Skeletal muscle tissue (tissue), 4 donors: ENCODE measurements around the gene PNPLA1. TPM values are rescaled to one million over a fixed set of nuclear protein-coding genes. Genes with fewer than 3 reads are reported as not detected.
A peak's percentile ranks its signal among the peaks of the same experiment; 100 is the strongest.

Experiments
- H3K27ac ChIP-seq: one replicate; pipeline ENCODE4 v1.7.0; 2013; ENCODE audit warnings: mild to moderate bottlenecking, low read depth, low read length, inconsistent platforms
- H3K27me3 ChIP-seq, 3 donors: one replicate each; pipeline ENCODE4 v1.7.0; 2013; ENCODE audit warnings: low read length in 3 of 3; ENCODE audit not compliant: control insufficient read depth in 3 of 3, insufficient read depth in 3 of 3
- H3K36me3 ChIP-seq, 3 donors: one replicate each; pipeline ENCODE4 v1.7.0; 2013; ENCODE audit warnings: low read length in 3 of 3; ENCODE audit not compliant: control insufficient read depth in 3 of 3, insufficient read depth in 3 of 3
- H3K4me1 ChIP-seq, 3 donors: one replicate each; pipeline ENCODE4 v1.7.0; 2013; ENCODE audit warnings: low read length in 3 of 3, mild to moderate bottlenecking in 3 of 3; ENCODE audit not compliant: control insufficient read depth in 3 of 3, insufficient read depth in 3 of 3
- H3K4me3 ChIP-seq, 3 donors: one replicate each; pipeline ENCODE4 v1.7.0; 2013; ENCODE audit warnings: low read length in 3 of 3
- H3K9ac ChIP-seq, 3 donors: one replicate each; pipeline ENCODE4 v1.7.0; 2013; ENCODE audit warnings: low read length in 3 of 3, mild to moderate bottlenecking in 3 of 3, moderate library complexity in 2 of 3, low read depth in 1 of 3
- H3K9me3 ChIP-seq, 3 donors: one replicate each; pipeline ENCODE4 v1.7.0; 2013; ENCODE audit warnings: low read length in 3 of 3; ENCODE audit not compliant: control insufficient read depth in 3 of 3
- total RNA-seq: library from RNA; depleted of rRNA; stranded (reverse); fragments of >200 nt; gene quantifications from one replicate; pipeline ENCODE4 v1.2.3, GENCODE V29; 2014
- donor health status: Osteomylitis.

The PNPLA1 gene
- total RNA-seq, 1 donor from 2014 or later = not detected

DNA sequence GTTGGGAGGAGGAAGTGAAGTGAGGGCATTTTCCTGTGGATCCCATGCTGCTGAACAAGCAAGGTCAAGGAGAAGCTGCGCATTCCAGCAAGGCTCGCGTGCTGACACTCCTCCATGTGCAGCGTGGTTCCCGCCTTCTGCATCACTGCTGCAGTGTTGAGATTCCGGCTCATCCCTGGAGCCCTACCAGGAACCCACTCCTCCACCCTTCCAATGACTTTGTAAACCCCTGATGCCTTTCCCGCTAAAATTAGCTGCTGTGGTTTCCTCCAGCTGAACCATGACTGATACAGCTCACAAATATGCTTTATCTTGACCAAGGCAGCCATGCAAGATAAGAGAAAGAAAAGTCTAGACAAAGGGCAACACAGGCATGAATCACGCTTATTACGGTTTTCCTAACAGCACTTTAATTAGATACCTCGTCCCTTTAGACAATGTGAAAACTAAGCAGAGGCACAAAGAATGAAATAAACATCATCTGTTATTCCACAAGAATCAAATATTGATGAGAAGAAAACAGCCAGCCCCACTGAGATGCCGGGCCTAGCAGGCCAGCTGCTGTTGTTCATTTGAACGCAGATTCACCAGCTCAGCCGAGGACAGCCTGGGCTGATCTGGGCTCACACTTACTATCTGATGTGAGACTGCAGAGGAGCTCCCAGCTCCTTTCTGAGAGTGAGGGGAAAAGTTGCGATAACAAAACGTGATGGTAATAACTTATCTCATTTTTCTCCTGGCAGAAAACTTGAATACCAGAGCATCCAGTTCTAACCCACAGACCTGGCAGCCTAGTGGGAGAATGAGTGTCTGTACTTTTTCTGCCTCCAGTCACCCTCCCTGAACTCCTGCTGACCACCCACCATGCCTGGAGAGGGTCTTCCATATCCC is 81.1 kb downstream of the PNPLA1 start:
- Histone ChIP-seq H3K36me3 (no peaks in the 10 kb centered on the region), H3K4me1 (peaks cover 0 to 9% (median 4%) of the 10 kb centered on the region in 3 donors), H3K9ac (no peak overlapping the region), H3K4me3 (no peak overlapping the region), H3K27ac (peak overlapping the region; percentile 28), H3K27me3 (peaks cover 3 to 15% (median 4%) of the 10 kb centered on the region in 3 donors), H3K9me3 (no peaks in the 10 kb centered on the region)

DNA sequence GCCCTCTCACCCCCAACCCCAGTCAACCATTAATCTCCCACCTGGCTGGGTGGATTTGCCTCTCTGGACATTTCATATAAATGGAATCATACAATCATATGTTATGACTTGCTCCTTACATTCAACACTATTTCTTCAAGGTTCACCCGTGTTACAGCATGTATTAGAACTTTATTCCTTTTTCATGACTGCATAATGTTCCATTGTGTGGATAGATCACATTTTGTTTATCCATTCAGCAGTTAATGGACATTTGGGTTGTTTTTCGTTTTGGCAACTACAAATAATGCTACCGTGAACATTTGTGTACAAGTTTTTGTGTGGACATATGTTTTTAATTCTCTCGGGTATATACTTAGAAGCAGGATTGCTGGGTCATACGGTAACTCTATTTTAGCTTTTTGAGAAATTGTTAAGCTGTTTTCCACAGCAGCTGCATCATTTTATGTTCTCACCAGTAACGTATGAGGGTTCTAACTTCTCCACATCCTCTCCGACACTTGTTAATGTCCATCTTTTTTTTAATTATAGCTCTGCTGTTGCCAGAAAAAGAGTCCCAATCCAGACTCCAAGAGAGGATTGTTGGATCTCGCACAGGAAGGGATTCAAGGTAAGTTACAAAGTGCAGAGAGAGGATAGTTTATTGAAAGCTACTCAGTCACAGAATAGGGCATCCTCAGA is 82.8 kb downstream of the PNPLA1 start:
- peaks cover 0 to 9% (median 4%) of the 10 kb centered on the region in 3 donors for H3K4me1 ChIP-seq
- no peaks in the 10 kb centered on the region for H3K36me3 ChIP-seq
- no peak overlapping the region for H3K9ac ChIP-seq
- no peak overlapping the region for H3K4me3 ChIP-seq
- no peaks in the 10 kb centered on the region for H3K9me3 ChIP-seq
- peaks cover 0 to 8% (median 0%) of the 10 kb centered on the region in 3 donors for H3K27me3 ChIP-seq
- no peak overlapping the region for H3K27ac ChIP-seq

DNA sequence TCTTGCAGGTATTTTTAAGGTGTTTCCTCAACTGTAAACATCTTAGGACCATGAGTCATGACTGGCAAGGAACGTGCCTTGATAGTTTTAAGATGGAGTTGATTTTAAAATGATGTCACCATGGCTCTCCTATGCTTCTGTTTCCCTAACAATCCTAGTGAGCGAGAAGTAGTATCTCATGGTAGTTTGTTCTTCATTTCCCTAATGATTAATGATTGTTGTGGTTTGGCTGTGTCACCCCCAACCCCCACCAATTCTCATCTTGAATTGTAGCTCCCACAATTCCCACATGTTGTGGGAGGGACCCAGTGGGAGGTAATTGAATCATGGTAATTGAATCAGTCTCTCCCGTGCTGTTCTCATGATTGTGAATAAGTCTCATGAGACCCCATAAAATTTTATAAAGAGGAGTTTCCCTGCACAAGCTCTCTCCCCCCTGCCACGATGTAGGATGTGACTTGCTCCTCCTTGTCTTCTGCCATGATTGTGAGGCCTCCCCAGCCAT is 83.6 kb downstream of the PNPLA1 start:
- Histone ChIP-seq H3K27ac (no peak overlapping the region), H3K9me3 (no peaks in the 10 kb centered on the region), H3K27me3 (peaks cover 0 to 8% (median 0%) of the 10 kb centered on the region in 3 donors), H3K36me3 (no peaks in the 10 kb centered on the region), H3K4me1 (peaks cover 5 to 9% (median 7%) of the 10 kb centered on the region in 3 donors), H3K9ac (no peak overlapping the region), H3K4me3 (no peak overlapping the region)

DNA sequence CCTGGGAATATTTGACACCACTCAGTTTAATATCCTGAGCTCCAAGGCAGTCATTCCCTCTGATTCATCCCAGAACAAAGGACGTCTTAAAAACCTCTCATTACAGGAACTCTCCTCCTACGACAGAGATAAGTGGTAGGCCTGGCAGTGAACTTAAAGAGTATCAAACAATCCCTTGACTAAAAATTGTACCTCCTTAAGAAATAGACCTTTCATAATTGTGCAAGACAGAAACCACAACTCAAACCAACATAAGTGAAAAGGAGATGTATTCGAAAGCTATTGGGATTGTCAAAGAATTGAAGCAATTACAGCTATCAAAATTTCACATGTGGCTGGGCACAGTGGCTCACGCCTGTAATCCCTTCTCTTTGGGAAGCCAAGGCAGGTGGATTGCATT is 86.0 kb downstream of the PNPLA1 start:
- no peaks in the 10 kb centered on the region for H3K9me3 ChIP-seq
- H3K4me3 ChIP-seq = no peak overlapping the region
- H3K36me3 ChIP-seq = no peaks in the 10 kb centered on the region
- no peak overlapping the region for H3K9ac ChIP-seq
- peaks cover 11 to 14% (median 13%) of the 10 kb centered on the region in 3 donors for H3K4me1 ChIP-seq
- no peak overlapping the region for H3K27ac ChIP-seq
- H3K27me3 ChIP-seq = peaks cover 0 to 4% (median 0%) of the 10 kb centered on the region in 3 donors

DNA sequence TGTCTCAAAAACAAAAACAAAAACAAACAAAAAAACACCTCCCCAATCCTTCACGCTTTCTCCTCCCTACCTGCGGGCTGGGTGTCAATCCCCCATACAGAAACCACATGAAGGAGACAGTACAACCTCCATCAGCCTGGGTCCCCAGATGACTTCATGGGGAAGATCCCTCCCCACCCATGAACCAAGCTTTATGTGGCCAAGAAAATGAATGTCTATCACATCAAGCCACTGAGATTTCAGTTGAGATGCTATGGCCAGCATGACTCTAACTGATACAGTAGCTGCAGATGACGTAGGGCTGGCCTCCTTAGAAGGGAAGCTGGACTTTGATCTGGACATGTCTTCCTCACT is 88.0 kb downstream of the PNPLA1 start:
- H3K9me3 ChIP-seq = no peaks in the 10 kb centered on the region
- H3K4me1 ChIP-seq = peaks cover 6 to 14% (median 13%) of the 10 kb centered on the region in 3 donors
- no peak overlapping the region for H3K4me3 ChIP-seq
- H3K9ac ChIP-seq = no peak overlapping the region
- H3K27ac ChIP-seq = peak overlapping the region; percentile 55
- H3K27me3 ChIP-seq = peaks cover 0 to 4% (median 0%) of the 10 kb centered on the region in 3 donors
- no peaks in the 10 kb centered on the region for H3K36me3 ChIP-seq

Other genes starting within 250 kb of the PNPLA1 start
- under 0.01 TPM for gene SLC26A8, start 245.4 kb upstream of the PNPLA1 start, total RNA-seq
- gene MAPK14, start 242.3 kb upstream of the PNPLA1 start, total RNA-seq = 38.1 TPM
- gene MAPK13, start 139.5 kb upstream of the PNPLA1 start, total RNA-seq = 3.1 TPM
- 12.5 TPM for gene BRPF3, start 73.3 kb upstream of the PNPLA1 start, total RNA-seq
- not detected for gene BNIP5, start 66.8 kb downstream of the PNPLA1 start, total RNA-seq
- gene ETV7, start 117.6 kb downstream of the PNPLA1 start, total RNA-seq = not detected
- gene PXT1, start 172.8 kb downstream of the PNPLA1 start, total RNA-seq = not detected
- gene KCTD20, start 172.9 kb downstream of the PNPLA1 start, total RNA-seq = 64.2 TPM